ENCODE results near the gene PITPNC1.

PITPNC1 gene

GRCh38 chr17:67571478-67571877, 194.4 kb downstream of the PITPNC1 start:
- Histone ChIP-seq H4K20me1 (ENCODE audit: insufficient read depth, low read length) (no peaks in the 10 kb centered on the region), H3K79me2 (ENCODE audit: low read length) (no peaks in the 10 kb centered on the region), H3K9me2 (replicated peaks; ENCODE audit: insufficient read depth, low read length) (no peaks in the 10 kb centered on the region), H3K27me3 (replicated peaks; ENCODE audit: insufficient read depth, low read length) (no peaks in the 10 kb centered on the region), H3K4me2 (ENCODE audit: low read depth, low read length) (no peak overlapping the region), H3F3A (ENCODE audit: insufficient read depth, low read length) (no peaks in the 10 kb centered on the region), H3K9ac (ENCODE audit: low read length) (no peak overlapping the region), H3K4me3 (ENCODE audit: low read length) (no peak overlapping the region), H3K4me1 (ENCODE audit: low read length) (no peaks in the 10 kb centered on the region), H3K27ac (ENCODE audit: low read length) (no peak overlapping the region), H3K9me3 (replicated peaks; ENCODE audit: insufficient read depth, low read length) (no peaks in the 10 kb centered on the region), H3K36me3 (replicated peaks; ENCODE audit: insufficient read depth, low read length) (no peaks in the 10 kb centered on the region), H2AFZ (ENCODE audit: low read length) (no peak overlapping the region)
- TF ChIP-seq EZH2 (optimal IDR thresholded peaks at IDR 0.05; ENCODE audit: low read depth, low read length) (no peak), CTCF (IDR thresholded peaks at IDR 0.05; ENCODE audit: low read length) (no peak)
- DNase-seq = no peak

GRCh38 chr17:67573987-67574657, 197.0 kb downstream of the PITPNC1 start:
- Histone ChIP-seq H3K4me3 (ENCODE audit: low read length) (no peak overlapping the region), H3K9me3 (replicated peaks; ENCODE audit: insufficient read depth, low read length) (no peaks in the 10 kb centered on the region), H3K9ac (ENCODE audit: low read length) (no peak overlapping the region)

GRCh38 chr17:67574658-67575293, 197.7 kb downstream of the PITPNC1 start:
- no peaks in the 10 kb centered on the region for H3K36me3 ChIP-seq (replicated peaks; ENCODE audit: insufficient read depth, low read length)
- H3K27me3 ChIP-seq (replicated peaks; ENCODE audit: insufficient read depth, low read length) = no peaks in the 10 kb centered on the region
- no peak for TF ChIP-seq EZH2 (optimal IDR thresholded peaks at IDR 0.05; ENCODE audit: low read depth, low read length)
- no peak for TF ChIP-seq CTCF (IDR thresholded peaks at IDR 0.05; ENCODE audit: low read length)
- TF ChIP-seq EZH2phosphoT487 (IDR thresholded peaks at IDR 0.05; ENCODE audit: low read length) = no peak
- no peaks in the 10 kb centered on the region for H3K79me2 ChIP-seq (ENCODE audit: low read length)
- H2AFZ ChIP-seq (ENCODE audit: low read length) = no peak overlapping the region
- no peak overlapping the region for H3K4me3 ChIP-seq (ENCODE audit: low read length)
- DNase-seq = no peak
- H3K9ac ChIP-seq (ENCODE audit: low read length) = no peak overlapping the region
- no peaks in the 10 kb centered on the region for H3F3A ChIP-seq (ENCODE audit: insufficient read depth, low read length)
- no peaks in the 10 kb centered on the region for H3K9me3 ChIP-seq (replicated peaks; ENCODE audit: insufficient read depth, low read length)
- no peak overlapping the region for H3K27ac ChIP-seq (ENCODE audit: low read length)
- no peaks in the 10 kb centered on the region for H3K4me1 ChIP-seq (ENCODE audit: low read length)
- H3K4me2 ChIP-seq (ENCODE audit: low read depth, low read length) = no peak overlapping the region
- no peaks in the 10 kb centered on the region for H3K9me2 ChIP-seq (replicated peaks; ENCODE audit: insufficient read depth, low read length)
- no peaks in the 10 kb centered on the region for H4K20me1 ChIP-seq (ENCODE audit: insufficient read depth, low read length)

More at GRCh38 chr17:67573987-67574657, 197.0 kb downstream of the PITPNC1 start:
- no peak for DNase-seq
- no peak for TF ChIP-seq EZH2 (optimal IDR thresholded peaks at IDR 0.05; ENCODE audit: low read depth, low read length)
- no peak for TF ChIP-seq CTCF (IDR thresholded peaks at IDR 0.05; ENCODE audit: low read length)
- no peak for TF ChIP-seq EZH2phosphoT487 (IDR thresholded peaks at IDR 0.05; ENCODE audit: low read length)
- no peak overlapping the region for H2AFZ ChIP-seq (ENCODE audit: low read length)
- no peaks in the 10 kb centered on the region for H3K36me3 ChIP-seq (replicated peaks; ENCODE audit: insufficient read depth, low read length)
- no peaks in the 10 kb centered on the region for H4K20me1 ChIP-seq (ENCODE audit: insufficient read depth, low read length)
- no peaks in the 10 kb centered on the region for H3K4me1 ChIP-seq (ENCODE audit: low read length)
- H3K4me2 ChIP-seq (ENCODE audit: low read depth, low read length) = no peak overlapping the region
- no peak overlapping the region for H3K27ac ChIP-seq (ENCODE audit: low read length)
- H3K27me3 ChIP-seq (replicated peaks; ENCODE audit: insufficient read depth, low read length) = no peaks in the 10 kb centered on the region
- H3K79me2 ChIP-seq (ENCODE audit: low read length) = no peaks in the 10 kb centered on the region
- no peaks in the 10 kb centered on the region for H3K9me2 ChIP-seq (replicated peaks; ENCODE audit: insufficient read depth, low read length)
- no peaks in the 10 kb centered on the region for H3F3A ChIP-seq (ENCODE audit: insufficient read depth, low read length)
